Fibroblast of lung (primary cell): Measurements from ENCODE around the gene VGF.

Source experiments
- CTCF ChIP-seq, 2 donors: IDR thresholded peaks in 1 of 2; conservative IDR thresholded peaks in 1 of 2; 1 replicate in 1 of 2; 2 replicates in 1 of 2; pipeline ENCODE4 v1.5.1; 2011 to 2012; ENCODE audit warnings: low read length in 2 of 2, control low read depth in 1 of 2, inconsistent platforms in 1 of 2, low read depth in 1 of 2, mild to moderate bottlenecking in 1 of 2
- EZH2 ChIP-seq: IDR thresholded peaks from 2 replicates; pipeline ENCODE4 v1.5.1; 2012; ENCODE audit warnings: low read length, control low read depth, mild to moderate bottlenecking; ENCODE audit errors: missing control alignments

DNA sequence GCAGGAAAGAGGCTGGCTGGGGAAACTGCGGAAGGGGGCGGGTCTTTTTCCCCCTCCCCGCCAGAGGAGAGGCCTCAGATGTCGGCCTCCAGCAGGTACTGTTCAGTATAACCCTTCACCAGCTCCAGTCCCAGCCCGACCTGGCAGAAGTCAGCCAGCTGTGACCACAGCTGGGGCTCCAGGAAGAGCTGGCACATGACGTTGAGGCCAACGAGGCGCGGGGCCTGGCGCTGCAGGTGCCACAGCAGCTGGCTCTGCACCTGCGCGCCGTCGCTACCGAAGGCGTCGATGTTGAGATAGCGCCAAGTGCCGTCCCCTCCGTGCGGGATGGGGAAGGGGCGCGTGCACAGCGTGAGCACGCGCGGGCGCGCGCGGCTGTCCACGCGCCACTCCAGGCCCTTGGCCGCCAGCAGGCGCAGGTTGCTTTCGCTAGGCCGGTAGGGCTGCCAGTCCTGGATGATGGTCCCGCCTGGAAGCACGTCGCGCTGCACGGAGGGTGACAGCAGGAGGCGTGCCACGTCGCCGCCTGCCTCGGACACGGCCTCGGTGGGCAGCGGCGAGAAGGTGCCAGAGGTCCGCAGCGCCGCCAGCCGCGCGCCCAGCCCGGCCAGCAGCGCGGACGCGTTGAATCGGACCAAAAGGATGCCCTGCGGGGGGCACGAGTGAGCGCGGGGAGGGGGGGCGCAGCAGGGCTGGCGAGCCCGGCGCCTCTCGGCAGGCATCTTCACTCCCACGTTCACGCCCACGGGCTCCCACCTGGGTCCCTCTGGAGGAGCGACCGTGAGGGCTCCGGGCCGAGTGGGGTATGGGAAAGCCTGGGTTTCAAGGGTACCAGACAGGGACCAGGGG is 6.9 kb upstream of the VGF start:
- TF ChIP-seq CTCF (conservative IDR thresholded peaks at IDR 0.05 in 1 of 2, IDR thresholded peaks at IDR 0.05 in 1 of 2; ENCODE audit: low read depth in 1 of 2, low read length in 2 of 2): no peak
- TF ChIP-seq EZH2: peak; percentile 98
